Activated naive CD8-positive, alpha-beta T cell treated with anti-CD3 and anti-CD28 coated beads, Interleukin-2, amount 10 ng/mL, durations not matched to agents 7 days and 5 days (primary cell): ENCODE measurements around the gene RTP5. TPM values are rescaled to one million over a fixed set of nuclear protein-coding genes. Genes with fewer than 3 reads are reported as not detected.
A peak's percentile ranks its signal among the peaks of the same experiment; 100 is the strongest.
"Not testable (repeated sequence)": the region's sequence is repeated elsewhere in the genome, so short reads cannot be mapped to it uniquely, and the experiment has no call there.

Experiments
- ATAC-seq: fragments of 150-1000 bp; cut with Tn5 transposase; one replicate; pipeline ENCODE4 v1.10.0; 2021; ENCODE audit warnings: low read depth, moderate library complexity
- POLR2A ChIA-PET: fragments of 350-600 bp; sonication (Branson Sonifier 250); formaldehyde crosslinking; loops from one replicate; lab custom pipeline; 2021; ENCODE audit warnings: antibody characterized with exemption; lab: Charles Lee
- DNase-seq: peaks from one replicate; pipeline ENCODE4 v3.0.0; 2021
- H3K27ac Mint-ChIP-seq: one replicate; pipeline ENCODE4 v1.8.0; 2022; ENCODE audit warnings: mild to moderate bottlenecking, mixed read lengths
- H3K27me3 Mint-ChIP-seq: one replicate; pipeline ENCODE4 v1.8.0; 2022; ENCODE audit warnings: mild to moderate bottlenecking, moderate library complexity, mixed read lengths
- H3K36me3 Mint-ChIP-seq: one replicate; pipeline ENCODE4 v1.8.0; 2021; ENCODE audit warnings: mild to moderate bottlenecking, mixed read lengths
- H3K4me1 Mint-ChIP-seq: one replicate; pipeline ENCODE4 v1.8.0; 2021; ENCODE audit warnings: mixed read lengths
- H3K4me3 Mint-ChIP-seq: one replicate; pipeline ENCODE4 v1.8.0; 2022; ENCODE audit warnings: mild to moderate bottlenecking, moderate library complexity, mixed read lengths
- H3K9me3 Mint-ChIP-seq: one replicate; pipeline ENCODE4 v1.8.0; 2021; ENCODE audit warnings: mixed read lengths
- total RNA-seq, 2 experiments: library from RNA; stranded (reverse); gene quantifications; one replicate each; pipeline ENCODE4 v1.2.3, GENCODE V29; 2021

The RTP5 gene
- total RNA-seq, 2 experiments from 2014 or later: 0.53 to 0.60 TPM

DNA sequence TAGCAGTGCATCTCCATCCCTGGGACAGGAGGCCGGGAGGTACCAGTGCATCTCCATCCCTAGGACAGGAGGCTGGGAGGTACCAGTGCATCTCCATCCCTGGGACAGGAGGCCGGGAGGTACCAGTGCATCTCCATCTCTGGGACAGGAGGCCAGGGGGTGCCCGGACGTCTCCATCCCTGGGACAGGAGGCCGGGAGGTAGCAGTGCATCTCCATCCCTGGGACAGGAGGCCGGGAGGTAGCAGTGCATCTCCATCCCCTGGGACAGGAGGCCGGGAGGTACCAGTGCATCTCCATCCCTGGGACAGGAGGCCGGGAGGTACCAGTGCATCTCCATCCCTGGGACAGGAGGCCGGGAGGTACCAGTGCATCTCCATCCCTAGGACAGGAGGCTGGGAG, 52.1 kb downstream of the RTP5 start:
- H3K4me3 Mint-ChIP-seq, ATAC-seq, H3K9me3 Mint-ChIP-seq, H3K36me3 Mint-ChIP-seq, POLR2A ChIA-PET, H3K27ac Mint-ChIP-seq, H3K27me3 Mint-ChIP-seq: not testable (repeated sequence)
- DNase-seq: peak; percentile 9
- H3K4me1 Mint-ChIP-seq: peaks cover 12% of the 10 kb centered on the region

DNA sequence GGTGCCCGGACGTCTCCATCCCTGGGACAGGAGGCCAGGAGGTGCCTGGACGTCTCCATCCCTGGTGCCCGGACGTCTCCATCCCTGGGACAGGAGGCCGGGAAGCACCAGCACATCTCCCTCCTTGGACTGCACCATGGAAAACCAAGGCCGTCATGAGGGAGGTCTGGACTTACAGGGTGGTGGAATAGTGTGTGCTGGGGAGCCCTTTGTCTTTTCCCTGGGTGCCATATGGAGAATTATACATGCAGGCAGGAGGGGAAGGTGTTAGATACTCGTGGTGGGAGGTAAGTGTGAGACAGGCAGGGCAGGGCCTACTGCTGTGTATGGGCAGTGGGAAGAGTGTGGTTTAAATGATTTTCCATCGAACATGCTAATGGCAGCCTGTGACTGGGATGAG, 52.9 kb downstream of the RTP5 start:
- Mint-ChIP-seq H3K36me3 (peaks cover 1% of the 10 kb centered on the region), H3K4me3 (no peak overlapping the region), H3K27me3 (no peaks in the 10 kb centered on the region), H3K4me1 (peaks cover 12% of the 10 kb centered on the region), H3K9me3 (no peaks in the 10 kb centered on the region), H3K27ac (no peak overlapping the region)
- DNase-seq (peak; percentile 4), ATAC-seq (no peak)
- POLR2A ChIA-PET: no interaction called here

DNA sequence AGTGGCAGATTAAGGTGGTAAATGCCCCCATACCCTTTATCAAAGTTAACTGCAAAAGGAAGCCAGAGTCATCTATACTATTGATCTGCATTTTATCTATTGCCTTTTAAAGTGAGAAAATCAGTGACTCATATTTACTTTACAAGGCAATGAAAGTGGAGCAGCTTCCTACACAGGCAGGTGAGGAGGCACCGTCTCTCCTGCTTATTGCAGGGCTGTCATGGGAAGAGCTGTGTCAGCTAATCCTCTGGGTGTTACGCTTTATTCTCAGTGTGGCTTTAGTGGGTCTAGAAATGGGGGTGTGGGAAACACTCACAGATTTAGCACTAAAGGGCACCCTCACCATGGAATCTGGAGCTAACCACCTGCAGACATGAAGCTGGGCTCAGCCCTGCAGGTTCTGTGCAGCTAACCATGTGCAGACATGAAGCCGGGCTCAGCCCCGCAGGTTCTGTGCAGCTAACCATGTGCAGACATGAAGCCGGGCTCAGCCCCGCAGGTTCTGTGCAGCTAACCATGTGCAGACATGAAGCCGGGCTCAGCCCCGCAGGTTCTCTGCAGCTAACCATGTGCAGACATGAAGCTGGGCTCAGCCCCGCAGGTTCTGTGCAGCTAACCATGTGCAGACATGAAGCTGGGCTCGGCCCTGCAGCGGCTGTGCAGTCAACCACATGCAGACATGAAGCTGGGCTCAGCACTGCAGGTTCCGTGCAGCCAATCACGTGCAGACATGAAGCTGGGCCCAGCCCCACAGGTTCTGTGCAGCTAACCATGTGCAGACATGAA, 53.5 kb downstream of the RTP5 start:
- H3K4me1 Mint-ChIP-seq: peaks cover 12% of the 10 kb centered on the region
- H3K4me3 Mint-ChIP-seq, H3K36me3 Mint-ChIP-seq, POLR2A ChIA-PET, H3K27ac Mint-ChIP-seq, H3K9me3 Mint-ChIP-seq, H3K27me3 Mint-ChIP-seq, ATAC-seq: not testable (repeated sequence)
- DNase-seq: peak; percentile 16

Other genes starting within 250 kb of the RTP5 start
- gene THAP4, start 232.6 kb upstream of the RTP5 start, total RNA-seq: 10 to 100 TPM; 35.0 to 35.5 TPM
- gene ATG4B, start 232.0 kb upstream of the RTP5 start, total RNA-seq: 100 to 1,000 TPM in 1 of 2 experiments, 10 to 100 TPM in 1; 91.1 to 101 TPM
- gene DTYMK, start 182.9 kb upstream of the RTP5 start, total RNA-seq: 10 to 100 TPM; 56.5 to 67.9 TPM
- 10 to 100 TPM; 52.1 to 54.3 TPM for gene ING5, start 167.7 kb upstream of the RTP5 start, total RNA-seq
- gene D2HGDH, start 135.1 kb upstream of the RTP5 start, total RNA-seq: 10 to 100 TPM; 44.2 to 46.2 TPM
- gene GAL3ST2, start 92.9 kb upstream of the RTP5 start, total RNA-seq: under 1 TPM; 0.22 to 0.43 TPM
- under 1 TPM in 1 of 2 experiments, not detected in 1; 0.20 TPM for gene NEU4, start 60.5 kb upstream of the RTP5 start, total RNA-seq
- gene PDCD1, start 10.8 kb upstream of the RTP5 start, total RNA-seq: 1 to 10 TPM; 5.4 to 6.6 TPM